HG03521 (cell line): ENCODE data around the gene MLLT10.
"Not testable (repeated sequence)": the region's sequence is repeated elsewhere in the genome, so short reads cannot be mapped to it uniquely, and the experiment has no call there.

ENCODE experiments used
- ATAC-seq: cut with Tn5 transposase; IDR thresholded peaks from one replicate; pipeline ENCODE4 v1.9.1; 2021; ENCODE audit warnings: mild to moderate bottlenecking, moderate library complexity; ENCODE audit not compliant: unreplicated experiment

Gene MLLT10

GRCh38 chr10:21692916-21693315, 158.9 kb downstream of the MLLT10 start:
- no peak for ATAC-seq

DNA sequence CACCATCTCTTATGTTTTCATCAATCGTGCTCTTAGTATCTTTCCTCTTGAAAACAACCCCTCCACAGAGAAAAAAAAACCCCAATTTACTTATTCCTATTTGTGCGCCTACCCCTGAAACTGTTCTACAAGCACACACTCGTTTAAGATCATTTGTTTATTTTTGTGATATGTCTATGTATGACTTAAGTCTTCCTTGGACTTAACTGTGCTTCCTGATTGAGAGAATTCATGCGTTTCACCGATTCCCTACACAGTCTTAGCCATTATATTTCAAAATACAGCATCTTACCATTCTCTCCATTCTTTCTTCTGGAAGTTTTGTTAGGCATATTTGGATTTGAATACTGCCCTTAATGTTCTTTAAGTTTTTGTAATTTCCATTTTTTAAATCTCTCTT, 159.4 kb downstream of the MLLT10 start:
- no peak for ATAC-seq

DNA sequence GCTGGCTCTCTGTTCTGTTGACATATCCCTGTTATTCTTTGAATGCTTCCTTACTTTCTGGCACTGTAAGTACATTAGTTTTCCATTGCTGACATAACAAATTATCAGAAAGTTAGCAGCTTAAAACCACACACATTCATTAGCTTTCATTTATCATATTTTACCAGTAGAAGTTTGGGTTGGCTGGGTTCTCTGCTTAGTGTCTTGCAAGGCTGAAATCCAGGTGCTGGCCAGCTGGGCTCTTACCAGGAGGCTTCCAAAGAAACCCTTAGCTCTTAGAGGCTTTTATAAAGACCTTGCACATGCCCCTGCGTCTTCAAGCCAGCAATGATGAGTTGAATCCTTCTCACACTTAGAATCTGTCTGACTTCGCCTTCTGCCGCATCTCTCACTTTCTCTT, 160.6 kb downstream of the MLLT10 start:
- ATAC-seq: no peak

DNA sequence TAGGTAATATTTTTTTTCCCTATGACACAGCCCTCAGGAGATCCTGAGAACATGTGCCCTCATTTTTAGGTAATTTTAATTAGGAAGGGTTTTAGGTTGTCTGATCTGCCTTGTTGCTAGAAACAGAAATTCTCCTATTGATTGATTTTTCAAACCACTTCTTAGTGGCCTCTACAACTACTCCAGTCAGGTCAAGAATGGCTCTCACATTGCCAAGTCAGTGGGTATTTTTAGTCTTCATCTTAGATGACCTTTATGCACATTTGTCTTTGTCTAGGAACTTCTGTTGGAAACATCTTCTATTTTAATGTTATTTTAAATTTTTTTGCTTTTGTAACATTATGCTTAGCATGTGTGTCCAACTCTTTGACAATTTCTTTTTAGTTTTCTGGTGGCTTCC, 162.3 kb downstream of the MLLT10 start:
- ATAC-seq: no peak

GRCh38 chr10:21699575-21699974, 165.5 kb downstream of the MLLT10 start:
- ATAC-seq: no peak

DNA sequence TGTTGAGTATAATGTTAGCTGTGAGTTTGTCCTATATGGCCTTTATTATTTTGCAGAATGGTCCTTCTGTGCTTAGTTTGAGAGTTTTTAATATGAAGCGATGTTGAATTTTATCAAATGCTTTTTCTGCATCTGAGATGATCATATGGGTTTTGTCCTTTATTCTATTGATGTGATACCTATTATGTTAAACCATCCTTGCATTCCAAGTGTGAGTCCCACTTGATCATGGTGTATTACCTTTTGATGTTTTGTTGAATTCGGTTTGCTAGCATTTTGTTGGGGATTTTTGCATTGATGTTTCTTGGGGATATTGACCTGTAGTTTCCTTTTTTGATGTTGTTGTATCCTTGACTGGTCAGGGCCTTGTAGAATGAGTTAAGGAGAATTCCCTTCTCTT, 166.4 kb downstream of the MLLT10 start:
- ATAC-seq: no peak

DNA sequence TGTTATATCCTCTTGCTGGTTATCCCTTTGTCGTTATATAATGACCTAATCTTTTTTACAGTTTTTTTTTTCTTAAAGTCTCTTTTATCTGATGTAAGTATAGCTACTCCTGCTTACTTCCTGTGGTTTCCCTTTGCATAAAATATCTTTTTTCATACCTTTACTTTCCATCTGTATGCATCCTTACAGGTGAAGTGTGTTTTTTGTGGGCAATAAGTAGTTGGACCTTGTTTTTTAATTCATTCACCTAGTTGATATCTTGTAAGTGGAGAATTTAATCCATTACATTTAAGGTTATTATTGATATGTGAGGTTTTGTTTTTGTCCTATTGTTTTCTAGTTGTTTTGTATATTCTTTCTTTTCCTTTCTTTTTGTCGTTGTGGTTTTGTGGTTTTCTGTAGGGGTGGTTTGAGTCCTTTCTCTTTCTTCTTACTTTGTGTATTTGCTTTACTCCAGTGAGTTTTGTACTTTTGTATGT, 168.6 kb downstream of the MLLT10 start:
- peak; percentile 54 for ATAC-seq

DNA sequence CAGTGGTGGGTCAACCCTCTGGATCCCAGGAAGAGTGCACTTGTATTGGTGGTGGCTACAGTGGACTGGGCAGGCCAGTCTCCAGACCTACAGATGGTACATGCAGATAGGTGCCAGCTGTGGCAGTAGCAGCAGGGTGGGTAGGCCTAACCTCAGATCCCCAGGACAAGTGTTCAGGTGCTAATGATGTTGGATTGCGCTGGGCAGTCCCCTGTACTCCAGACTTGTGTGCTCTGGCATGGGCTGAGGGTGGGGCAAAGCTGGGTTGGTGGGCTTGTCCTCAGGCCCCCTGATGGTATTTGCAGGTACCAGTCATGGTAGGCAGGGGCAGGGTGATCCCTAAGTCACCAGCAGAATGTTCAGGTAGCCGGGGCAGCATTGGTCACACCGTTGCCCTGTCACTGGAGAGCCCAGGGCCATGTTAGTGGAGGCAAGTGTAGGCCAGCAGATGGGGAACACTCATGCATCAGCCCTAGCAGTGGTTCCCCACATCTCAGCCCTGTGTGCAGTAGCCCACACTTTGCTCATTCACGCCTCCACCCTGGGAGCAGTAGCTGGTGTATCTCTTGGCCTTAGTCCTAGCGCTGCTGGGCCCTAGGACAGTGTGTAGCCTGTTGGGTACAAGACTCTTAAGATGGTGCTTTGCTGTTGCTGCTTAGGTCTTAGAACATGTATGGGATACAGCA, 171.3 kb downstream of the MLLT10 start:
- no peak for ATAC-seq

GRCh38 chr10:21705828-21706176, 171.8 kb downstream of the MLLT10 start:
- ATAC-seq: no peak

GRCh38 chr10:21707498-21707897, 173.5 kb downstream of the MLLT10 start:
- ATAC-seq: no peak

- no peak for ATAC-seq
Observed at GRCh38 chr10:21712975-21713374, 178.9 kb downstream of the MLLT10 start.

- no peak for ATAC-seq
Observed at GRCh38 chr10:21715531-21716195, 181.6 kb downstream of the MLLT10 start.

DNA sequence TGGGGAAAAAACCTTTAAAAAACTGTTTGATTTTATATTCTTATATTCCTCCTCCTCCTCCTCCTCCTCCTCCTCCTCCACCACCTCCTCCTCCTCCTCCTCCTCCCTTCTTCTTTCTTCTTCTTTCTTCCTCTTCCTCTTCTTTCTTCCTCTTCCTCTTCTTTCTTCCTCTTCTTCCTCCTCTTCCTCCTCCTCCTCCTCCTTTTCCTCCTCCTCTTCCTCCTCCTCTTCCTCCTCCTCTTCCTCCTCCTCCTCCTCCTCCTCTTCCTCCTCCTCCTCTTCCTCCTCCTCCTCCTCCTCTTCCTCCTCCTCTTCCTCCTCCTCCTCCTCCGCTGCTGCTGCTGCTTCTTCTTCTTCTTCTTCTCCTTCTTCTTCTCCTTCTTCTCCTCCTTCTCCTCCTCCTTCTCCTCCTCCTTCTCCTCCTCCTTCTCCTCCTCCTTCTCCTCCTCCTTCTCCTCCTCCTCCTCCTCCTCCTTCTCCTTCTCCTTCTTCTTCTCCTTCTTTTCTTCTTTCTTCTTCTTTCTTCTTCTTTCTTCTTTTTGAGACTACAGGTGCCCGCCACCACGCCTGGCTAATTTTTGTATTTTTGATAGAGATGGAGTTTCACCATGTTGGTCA, 183.5 kb downstream of the MLLT10 start:
- ATAC-seq: not testable (repeated sequence)

DNA sequence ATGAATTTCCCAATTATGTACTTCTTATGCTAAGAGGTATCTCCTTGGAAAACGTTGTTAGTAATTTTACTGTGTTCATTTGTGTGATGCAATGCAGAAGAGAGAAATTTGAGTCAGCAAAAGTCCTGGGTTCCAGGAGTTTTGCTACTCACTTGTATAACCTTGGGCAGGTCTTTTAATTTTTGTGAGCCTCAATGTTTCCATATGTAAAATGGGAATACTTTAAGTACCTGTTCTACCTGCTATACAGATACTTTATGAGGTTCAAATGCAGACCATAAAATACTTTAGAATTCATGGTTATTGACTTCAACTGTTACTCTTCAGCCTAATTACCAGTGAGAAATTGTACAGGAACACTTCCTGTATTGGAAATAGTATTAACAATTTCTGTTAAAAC, 185.5 kb downstream of the MLLT10 start:
- ATAC-seq: no peak

GRCh38 chr10:21720090-21720489, 186.1 kb downstream of the MLLT10 start:
- no peak for ATAC-seq

DNA sequence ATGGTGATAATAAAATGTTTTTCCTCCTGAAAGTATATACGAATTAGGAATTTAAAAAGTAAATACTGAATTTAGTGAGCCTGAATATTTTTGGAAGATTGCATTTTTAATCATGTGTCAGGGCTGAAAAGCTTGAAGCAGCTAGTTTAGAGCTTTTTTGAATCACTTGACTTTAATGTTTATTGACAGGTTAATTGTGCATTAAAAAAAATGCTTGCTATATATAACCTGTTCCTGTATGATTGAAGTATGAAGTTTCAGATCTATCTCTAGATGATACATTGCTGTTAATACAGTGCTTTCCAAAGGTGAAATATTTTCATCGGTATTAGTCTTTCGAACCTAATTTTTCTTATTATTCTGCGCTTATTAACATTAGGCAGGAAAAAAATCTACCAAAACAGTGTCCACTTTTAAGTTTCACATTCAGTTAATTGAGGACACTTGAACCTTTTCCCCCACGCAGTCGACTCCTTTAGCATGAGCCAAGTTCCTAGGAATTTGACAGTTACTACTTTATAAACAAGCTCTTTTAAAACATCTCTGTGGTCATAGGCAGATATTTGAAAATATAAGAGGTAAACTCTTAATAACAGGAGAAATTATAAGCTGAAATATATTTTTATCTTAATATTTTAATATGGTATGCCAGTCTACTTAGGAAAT, 187.1 kb downstream of the MLLT10 start:
- no peak for ATAC-seq

DNA sequence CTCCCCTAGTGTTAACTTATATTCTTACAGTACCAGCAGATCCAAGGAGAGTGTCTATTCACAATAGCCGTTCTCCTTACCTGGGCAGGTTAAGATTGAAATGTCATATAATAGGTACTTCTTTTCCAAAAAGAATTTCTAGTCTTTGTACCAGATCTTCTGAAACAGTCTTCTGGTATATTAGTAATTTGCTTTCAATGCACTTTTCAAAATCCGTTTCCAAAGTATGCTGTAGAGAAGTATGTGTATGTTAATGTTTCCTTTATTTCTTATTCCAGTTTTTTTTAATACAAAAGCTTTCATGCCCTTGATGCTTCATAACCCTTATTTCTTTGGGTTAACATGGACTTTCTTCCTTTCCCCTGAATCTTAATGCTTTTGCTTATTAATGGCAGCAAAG, 188.2 kb downstream of the MLLT10 start:
- ATAC-seq: no peak

DNA sequence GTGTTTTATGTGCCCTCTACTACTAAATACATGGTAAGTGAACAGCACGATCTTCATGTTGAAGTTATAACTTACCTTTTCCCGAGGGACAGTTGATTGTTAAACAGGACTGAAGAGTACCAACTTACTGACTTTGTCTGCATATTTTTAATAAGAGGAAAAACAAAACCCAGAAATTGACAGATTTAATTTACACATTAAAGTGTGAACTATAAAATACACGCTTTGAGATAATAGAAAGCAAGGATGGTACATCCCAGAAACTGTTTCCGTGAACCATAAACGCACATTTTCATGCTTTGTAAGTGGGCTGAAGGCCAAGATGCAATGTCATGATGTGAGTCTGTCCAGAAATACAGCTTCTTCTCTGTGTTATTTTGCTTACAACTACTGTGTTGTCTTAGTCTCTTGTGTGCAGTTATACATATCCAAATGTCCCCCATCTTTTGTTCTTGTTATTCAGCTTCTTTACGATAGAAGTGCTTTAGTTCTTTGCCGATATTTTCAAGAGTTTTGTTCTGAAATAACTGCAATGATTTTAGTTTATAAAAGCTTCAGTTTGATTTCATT, 190.1 kb downstream of the MLLT10 start:
- ATAC-seq: no peak

DNA sequence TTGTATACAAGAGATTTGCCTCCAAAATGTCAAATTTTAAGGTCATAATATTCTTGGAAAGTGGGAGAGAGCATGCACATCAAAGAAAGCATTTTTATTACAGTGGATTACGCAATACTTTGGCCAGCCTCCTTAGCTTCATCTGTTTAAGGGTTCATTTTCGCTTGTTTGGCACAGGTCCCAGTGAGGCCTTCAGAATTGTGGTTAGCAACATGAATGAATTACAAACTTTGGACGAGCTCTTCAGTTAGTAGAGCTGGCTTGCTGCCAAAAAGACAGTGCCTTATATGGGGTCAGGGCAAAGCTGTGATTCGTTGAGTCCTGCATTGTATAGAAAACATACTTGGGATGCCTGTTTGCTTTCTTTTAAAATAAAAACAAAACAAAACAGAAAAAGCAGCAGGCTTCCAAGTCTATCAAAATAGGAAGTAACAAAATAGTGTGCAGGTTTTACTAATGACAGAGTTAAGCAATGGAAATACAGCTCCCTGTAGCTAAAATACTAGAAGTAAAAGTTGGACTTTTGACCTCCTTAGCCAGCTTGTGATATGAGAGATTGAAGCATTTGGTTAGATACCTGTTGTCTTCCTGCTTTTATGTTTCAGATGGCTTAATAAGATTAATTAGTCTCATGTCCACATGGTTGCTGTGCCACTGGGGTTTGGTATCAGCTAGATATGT, 190.8 kb downstream of the MLLT10 start:
- peak; percentile 86 for ATAC-seq

DNA sequence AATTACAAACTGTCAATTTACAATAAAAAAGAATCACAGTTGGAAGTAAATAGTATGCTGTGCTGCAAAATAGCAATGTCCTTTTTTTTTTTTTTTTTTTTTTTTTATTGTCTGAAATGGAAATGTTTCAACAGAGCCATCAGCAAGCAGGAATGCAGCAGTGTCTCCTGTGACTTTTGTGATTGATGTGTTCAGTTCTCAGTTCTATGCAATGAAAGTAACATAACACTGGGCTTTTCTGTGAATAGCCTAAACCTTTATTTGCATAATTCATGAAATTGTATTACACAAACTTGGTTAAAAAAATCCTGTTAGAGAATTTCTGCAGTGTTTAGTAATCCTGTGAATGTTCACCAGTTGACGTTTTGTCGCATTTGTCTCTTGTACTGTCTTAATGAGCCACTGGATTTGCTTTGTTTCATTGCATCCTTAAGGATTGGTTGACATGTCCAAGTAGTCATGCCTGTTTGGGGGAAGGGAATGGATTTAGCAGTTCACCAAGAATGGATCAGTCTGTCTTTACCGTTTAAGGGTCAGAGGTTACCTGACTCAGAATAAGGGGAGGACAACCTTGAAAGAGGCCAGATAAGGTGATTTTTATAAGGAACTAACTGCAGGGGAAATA, 192.7 kb downstream of the MLLT10 start:
- no peak for ATAC-seq
